ENCODE results near the gene VPS33B.

Gene VPS33B

GRCh38 chr15:90959028-90959595 is 63.3 kb downstream of the VPS33B start:
- TF ChIP-seq REST (IDR thresholded peaks at IDR 0.05; ENCODE audit: insufficient read depth in 1 of 2, low read depth in 2 of 2, low read length in 2 of 2) (no peak), FOXP2 (optimal IDR thresholded peaks at IDR 0.05; ENCODE audit: borderline replicate concordance, extremely low read depth, extremely low read length, insufficient read depth) (no peak), POLR2AphosphoS5 (IDR thresholded peaks at IDR 0.05; ENCODE audit: low read depth, low read length) (no peak), SIN3A (IDR thresholded peaks at IDR 0.05; ENCODE audit: borderline replicate concordance, insufficient read depth, low read length) (no peak), TAF1 (IDR thresholded peaks at IDR 0.05; ENCODE audit: borderline replicate concordance, insufficient read depth, low read length) (no peak)

GRCh38 chr15:90957791-90958190 is 64.6 kb downstream of the VPS33B start:
- TF ChIP-seq REST (IDR thresholded peaks at IDR 0.05; ENCODE audit: insufficient read depth in 1 of 2, low read depth in 2 of 2, low read length in 2 of 2), result no peak
- TF ChIP-seq FOXP2 (optimal IDR thresholded peaks at IDR 0.05; ENCODE audit: borderline replicate concordance, extremely low read depth, extremely low read length, insufficient read depth), result no peak
- no peak for TF ChIP-seq TAF1 (IDR thresholded peaks at IDR 0.05; ENCODE audit: borderline replicate concordance, insufficient read depth, low read length)
- no peak for TF ChIP-seq POLR2AphosphoS5 (IDR thresholded peaks at IDR 0.05; ENCODE audit: low read depth, low read length)
- no peak for TF ChIP-seq SIN3A (IDR thresholded peaks at IDR 0.05; ENCODE audit: borderline replicate concordance, insufficient read depth, low read length)

GRCh38 chr15:90957031-90957790 is 65.2 kb downstream of the VPS33B start:
- no peak for TF ChIP-seq FOXP2 (optimal IDR thresholded peaks at IDR 0.05; ENCODE audit: borderline replicate concordance, extremely low read depth, extremely low read length, insufficient read depth)
- TF ChIP-seq REST (IDR thresholded peaks at IDR 0.05; ENCODE audit: insufficient read depth in 1 of 2, low read depth in 2 of 2, low read length in 2 of 2), result no peak
- no peak for TF ChIP-seq POLR2AphosphoS5 (IDR thresholded peaks at IDR 0.05; ENCODE audit: low read depth, low read length)
- no peak for TF ChIP-seq SIN3A (IDR thresholded peaks at IDR 0.05; ENCODE audit: borderline replicate concordance, insufficient read depth, low read length)
- TF ChIP-seq TAF1 (IDR thresholded peaks at IDR 0.05; ENCODE audit: borderline replicate concordance, insufficient read depth, low read length), result no peak

GRCh38 chr15:90956274-90957030 is 65.9 kb downstream of the VPS33B start:
- 0 out of 2 replicates have a peak, but pooled peaks have one; percentile 23 for TF ChIP-seq TAF1 (IDR thresholded peaks at IDR 0.05; ENCODE audit: borderline replicate concordance, insufficient read depth, low read length)
- TF ChIP-seq POLR2AphosphoS5 (IDR thresholded peaks at IDR 0.05; ENCODE audit: low read depth, low read length), result no peak

- TF ChIP-seq SIN3A (IDR thresholded peaks at IDR 0.05; ENCODE audit: borderline replicate concordance, insufficient read depth, low read length) (no peak), FOXP2 (optimal IDR thresholded peaks at IDR 0.05; ENCODE audit: borderline replicate concordance, extremely low read depth, extremely low read length, insufficient read depth) (no peak), TAF1 (IDR thresholded peaks at IDR 0.05; ENCODE audit: borderline replicate concordance, insufficient read depth, low read length) (no peak), REST (IDR thresholded peaks at IDR 0.05; ENCODE audit: insufficient read depth in 1 of 2, low read depth in 2 of 2, low read length in 2 of 2) (no peak), POLR2AphosphoS5 (IDR thresholded peaks at IDR 0.05; ENCODE audit: low read depth, low read length) (no peak)
Measured at GRCh38 chr15:90955624-90956273, 66.6 kb downstream of the VPS33B start.
